HG03575 (cell line): ENCODE measurements around the gene CKAP5.
"Not testable (repeated sequence)": the region's sequence is repeated elsewhere in the genome, so short reads cannot be mapped to it uniquely, and the experiment has no call there.

Experiments
- ATAC-seq: cut with Tn5 transposase; IDR thresholded peaks from one replicate; pipeline ENCODE4 v1.9.1; 2021; ENCODE audit not compliant: unreplicated experiment, insufficient number of reproducible peaks, low FRiP score; ENCODE audit errors: extremely low read depth

CKAP5 gene

GRCh38 chr11:46712874-46713576 lies 133.1 kb downstream of the CKAP5 start:
- no peak for ATAC-seq

GRCh38 chr11:46711303-46711702 lies 134.8 kb downstream of the CKAP5 start:
- no peak for ATAC-seq

- no peak for ATAC-seq
Measured at GRCh38 chr11:46710821-46711269, 135.2 kb downstream of the CKAP5 start.

GRCh38 chr11:46709351-46709750 lies 136.7 kb downstream of the CKAP5 start:
- not testable (repeated sequence) for ATAC-seq

GRCh38 chr11:46706886-46707285 lies 139.2 kb downstream of the CKAP5 start:
- no peak for ATAC-seq

- ATAC-seq, result no peak
Measured at GRCh38 chr11:46705070-46705688, 140.9 kb downstream of the CKAP5 start.

- ATAC-seq, result no peak
Measured at GRCh38 chr11:46701078-46701654, 144.9 kb downstream of the CKAP5 start.

GRCh38 chr11:46700241-46701077 lies 145.6 kb downstream of the CKAP5 start, which contains the start of the genes ARHGAP1 and ZNF408:
ARHGAP1 (minus strand) TSS chr11:46700619; CDS start chr11:46696107, 4,512 bp downstream.
ZNF408 (plus strand) TSS chr11:46701031; CDS start chr11:46701048, 17 bp downstream.
- peak; percentile 83 for ATAC-seq

GRCh38 chr11:46698597-46698996 lies 147.5 kb downstream of the CKAP5 start:
- no peak for ATAC-seq

GRCh38 chr11:46697723-46698122 lies 148.4 kb downstream of the CKAP5 start:
- no peak for ATAC-seq

- ATAC-seq, result no peak
Measured at GRCh38 chr11:46697303-46697702, 148.8 kb downstream of the CKAP5 start.

GRCh38 chr11:46696212-46696558 lies 149.9 kb downstream of the CKAP5 start:
- ATAC-seq, result no peak

- ATAC-seq, result no peak
Measured at GRCh38 chr11:46695345-46696211, 150.5 kb downstream of the CKAP5 start.

GRCh38 chr11:46694607-46695006 lies 151.5 kb downstream of the CKAP5 start:
- no peak for ATAC-seq

GRCh38 chr11:46694072-46694471 lies 152.0 kb downstream of the CKAP5 start:
- no peak for ATAC-seq

- ATAC-seq, result no peak
Measured at GRCh38 chr11:46693597-46694012, 152.5 kb downstream of the CKAP5 start.
